ENCODE measurements around the gene ECEL1.

The ECEL1 gene

GRCh38 chr2:232431705-232432590, 55.7 kb downstream of the ECEL1 start:
- in situ Hi-C loops (cut with MboI; ENCODE audit: low sequenced_read_pairs, unreplicated experiment), result no loop called here
- DNase-seq (ENCODE audit: low spot score), result no peak
- no peak for TF ChIP-seq CTCF (IDR thresholded peaks at IDR 0.05; ENCODE audit: borderline replicate concordance, control extremely low read depth, extremely low read depth, insufficient read depth, missing control alignments)

All from GM13976 (cell line).